Right ventricle myocardium superior (tissue), 1 donor: ENCODE data around the gene TBC1D5. TPM values are rescaled to one million over a fixed set of nuclear protein-coding genes. Genes with fewer than 3 reads are reported as not detected.
"Not testable (repeated sequence)": the region's sequence is repeated elsewhere in the genome, so short reads cannot be mapped to it uniquely, and the experiment has no call there.

ENCODE experiments used
- ATAC-seq: fragments of 200-7000 bp; cut with Tn5 transposase; one replicate; pipeline ENCODE4 v1.9.1; 2020; ENCODE audit warnings: mild to moderate bottlenecking; ENCODE audit not compliant: poor library complexity
- DNase-seq: peaks from one replicate; pipeline ENCODE4 v3.0.0-alpha.2; 2020
- intact Hi-C: fragments of 100-400 bp; cut with DNase I; formaldehyde crosslinking; loops from one replicate; pipeline ENCODE4 v1.11.2; 2022
- total RNA-seq: library from RNA; stranded (reverse); fragmentation: NEBNext Ultra II Directional; extraction: Animal tissue kit (Norgen Biotek cat#: 25700); gene quantifications from one replicate; pipeline ENCODE4 v1.2.1, GENCODE V29; 2021
- donor health status: DM: no; HTN: yes; CAD: no; lungs with severe emphysema.

Gene TBC1D5
- total RNA-seq, 1 donor from 2014 or later: 28.2 TPM

DNA sequence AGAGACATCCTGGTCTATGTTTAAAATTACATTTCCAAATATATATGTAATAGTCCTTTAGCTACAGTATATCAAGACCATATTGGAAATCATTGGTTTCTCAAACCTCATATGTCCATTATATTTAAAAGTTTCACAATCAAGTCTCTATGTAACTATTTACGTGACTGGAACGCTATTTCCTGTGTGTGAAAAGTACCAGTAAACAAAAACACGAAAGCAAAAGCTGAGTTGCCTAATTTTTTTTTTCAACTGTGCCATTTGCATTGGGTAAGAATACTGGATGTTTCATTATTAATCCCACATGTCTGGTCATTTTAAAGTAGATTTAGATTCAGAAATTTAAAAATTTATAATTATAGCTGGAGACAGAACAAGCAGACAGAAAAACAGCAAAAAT lies 381.4 kb downstream of the TBC1D5 start:
- DNase-seq (no peak), ATAC-seq (no peak)
- intact Hi-C loops: no loop called here

DNA sequence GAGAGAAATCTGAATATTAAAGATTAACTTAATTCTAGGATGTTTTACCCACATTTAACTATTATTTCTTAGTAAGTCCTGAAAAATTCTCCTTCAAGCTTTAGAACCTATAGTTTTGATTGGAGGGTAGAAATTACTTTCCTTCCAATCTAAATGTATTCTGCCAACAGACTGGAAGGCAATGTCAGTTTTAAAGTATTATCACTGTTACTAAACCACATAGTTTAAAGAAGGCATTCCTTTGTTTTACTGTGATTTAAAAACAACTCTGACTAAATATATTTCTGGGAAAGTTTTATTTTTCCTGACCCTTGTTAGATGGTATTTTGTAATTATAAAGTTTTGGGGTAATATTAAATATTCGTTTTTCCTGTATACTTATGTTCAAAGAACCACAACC lies 382.5 kb downstream of the TBC1D5 start:
- ATAC-seq (no peak), DNase-seq (no peak)
- intact Hi-C loops: no loop called here

DNA sequence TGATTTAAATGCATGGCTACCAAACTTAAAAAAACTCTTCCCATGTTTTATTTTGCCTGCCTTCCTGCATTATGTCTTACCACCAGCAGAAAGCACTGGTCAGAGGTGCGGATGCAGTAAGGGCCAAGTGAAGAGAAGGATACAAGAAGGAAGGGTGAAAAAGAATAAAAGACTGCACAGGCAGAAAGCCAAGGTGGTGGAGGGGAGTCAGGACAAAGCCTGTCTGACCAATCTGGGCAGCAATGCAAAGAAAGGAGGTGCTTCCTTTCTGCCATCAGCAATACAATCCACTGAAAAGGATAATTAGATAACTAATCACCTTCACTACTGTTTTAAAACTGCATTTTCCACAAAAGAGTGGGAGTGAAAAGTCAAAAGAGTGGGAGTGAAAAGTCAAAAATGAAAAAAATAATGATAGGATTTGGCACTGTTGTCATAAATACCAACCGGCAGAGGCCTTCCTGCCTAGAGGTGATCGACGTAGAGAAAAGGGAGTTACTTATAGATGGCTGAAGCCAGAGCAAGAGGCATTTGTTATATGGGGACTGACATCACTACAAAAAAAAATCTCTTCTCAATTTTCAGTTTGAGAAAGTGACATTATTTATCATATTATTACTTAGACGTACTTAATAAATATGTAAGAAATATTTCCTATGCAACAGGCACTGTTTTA lies 385.3 kb downstream of the TBC1D5 start:
- intact Hi-C loops: no loop called here
- ATAC-seq (no peak), DNase-seq (no peak)

DNA sequence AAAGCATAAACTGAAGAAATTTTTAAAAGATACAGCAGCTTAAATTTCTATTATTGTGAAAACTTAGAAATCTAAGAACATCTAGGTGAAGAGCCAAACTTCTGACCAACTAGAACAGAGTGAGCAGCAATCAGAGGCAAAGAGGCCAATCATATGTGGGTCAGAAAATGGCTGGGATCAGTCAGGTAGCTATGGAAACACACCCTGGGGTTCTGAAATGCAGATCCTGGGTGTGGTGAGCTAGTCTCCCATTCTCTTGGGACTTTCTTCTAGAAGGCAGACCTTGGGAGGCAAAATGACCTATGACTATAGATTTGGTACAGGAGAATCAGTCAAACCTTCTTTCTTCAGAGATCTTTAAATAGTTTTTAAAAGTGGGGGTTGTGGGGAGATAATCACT lies 385.8 kb downstream of the TBC1D5 start:
- no peak for DNase-seq
- no peak for ATAC-seq
- intact Hi-C loops: no loop called here

DNA sequence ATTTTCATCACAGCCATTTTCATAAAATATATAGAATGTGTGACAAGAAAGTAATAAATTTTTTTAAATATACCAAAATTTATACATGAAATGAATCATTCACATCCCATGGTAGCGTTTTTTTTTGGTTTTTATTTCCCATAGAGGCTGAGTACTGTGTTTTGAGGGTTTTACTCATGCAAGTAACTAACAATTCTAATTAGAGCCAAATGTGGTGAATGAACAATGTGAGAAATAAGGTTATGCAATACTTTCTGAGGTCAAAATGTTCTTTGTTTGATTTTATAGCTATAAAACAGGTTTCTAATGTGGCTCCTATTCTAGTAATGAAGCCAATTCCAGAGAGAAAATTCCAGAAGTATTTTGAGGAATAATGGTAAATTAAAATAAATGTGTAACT lies 386.8 kb downstream of the TBC1D5 start:
- ATAC-seq (peak; percentile 48), DNase-seq (no peak)
- intact Hi-C loops: no loop called here

DNA sequence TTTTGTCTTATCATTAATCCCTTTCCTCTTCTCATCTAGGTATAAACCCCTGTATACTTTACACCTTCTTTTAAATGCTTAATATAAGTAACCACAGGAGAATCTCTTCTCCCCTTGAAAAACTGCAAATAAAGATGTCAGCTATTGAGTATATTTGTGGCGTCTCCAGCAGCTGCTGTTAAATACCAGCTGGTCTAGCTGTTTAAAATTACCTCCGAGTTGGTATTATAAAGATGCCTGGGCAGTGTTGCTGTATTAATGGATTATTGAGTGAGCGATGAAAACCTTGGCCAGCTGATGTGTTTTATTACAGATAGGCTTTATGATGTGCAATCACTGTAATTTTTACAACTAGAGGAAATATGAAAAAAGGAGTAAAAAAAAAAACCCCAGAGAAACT lies 388.1 kb downstream of the TBC1D5 start:
- no peak for DNase-seq
- intact Hi-C loops: no loop called here
- ATAC-seq: no peak

DNA sequence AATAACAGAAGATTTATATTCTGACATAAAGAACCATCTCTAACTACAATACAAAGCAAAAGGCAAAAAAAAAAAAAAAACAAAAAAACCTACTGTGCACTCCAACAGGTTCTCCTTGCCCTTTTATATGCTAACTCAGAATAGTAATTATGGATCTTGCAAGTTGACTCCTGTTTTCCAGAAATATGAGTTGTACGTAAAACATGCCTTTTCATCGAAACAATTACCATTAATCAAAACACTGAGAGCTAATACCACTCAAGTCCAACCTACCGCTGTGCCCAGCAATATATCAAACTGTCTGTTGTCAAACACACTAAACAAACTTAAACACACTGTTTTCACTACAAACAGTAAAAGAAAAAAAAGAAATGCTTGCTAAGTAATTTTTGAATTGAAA lies 389.8 kb downstream of the TBC1D5 start:
- intact Hi-C loops: no loop called here
- DNase-seq (no peak), ATAC-seq (no peak)

DNA sequence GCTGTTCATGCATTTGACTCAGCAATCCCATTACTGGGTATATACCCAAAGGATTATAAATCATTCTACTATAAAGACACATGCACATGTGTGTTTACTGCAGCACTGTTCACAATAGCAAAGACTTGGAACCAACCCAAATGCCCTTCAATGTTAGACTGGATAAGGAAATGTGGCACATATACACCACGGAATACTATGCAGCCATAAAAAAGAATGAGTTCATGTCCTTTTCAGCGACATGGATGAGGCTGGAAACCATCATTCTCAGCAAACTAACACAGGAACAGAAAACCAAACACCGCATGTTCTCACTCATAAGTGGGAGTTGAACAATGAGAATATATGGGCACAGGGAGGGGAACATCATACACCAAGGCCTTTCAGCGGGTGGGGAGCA lies 391.2 kb downstream of the TBC1D5 start:
- ATAC-seq, intact Hi-C loops, DNase-seq: not testable (repeated sequence)

DNA sequence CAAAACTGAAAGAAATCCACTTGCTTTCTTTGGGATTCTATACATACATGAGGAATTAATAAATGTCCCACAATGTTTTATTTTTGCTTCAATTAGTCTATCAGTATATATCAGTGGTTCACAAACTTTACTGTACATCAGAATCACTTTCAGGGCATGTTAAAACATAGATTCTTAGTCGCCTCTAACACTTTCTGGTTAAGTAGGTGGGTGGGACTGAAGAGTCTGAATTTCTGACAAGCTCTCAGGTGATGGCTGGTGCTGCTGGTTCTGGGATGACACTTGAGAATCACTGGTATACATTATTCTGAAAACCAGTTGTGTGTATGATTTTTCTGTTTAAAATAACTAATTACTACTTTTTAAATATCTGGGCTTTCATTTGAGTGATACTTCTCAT lies 393.3 kb downstream of the TBC1D5 start:
- intact Hi-C loops: no loop called here
- no peak for DNase-seq
- no peak for ATAC-seq

DNA sequence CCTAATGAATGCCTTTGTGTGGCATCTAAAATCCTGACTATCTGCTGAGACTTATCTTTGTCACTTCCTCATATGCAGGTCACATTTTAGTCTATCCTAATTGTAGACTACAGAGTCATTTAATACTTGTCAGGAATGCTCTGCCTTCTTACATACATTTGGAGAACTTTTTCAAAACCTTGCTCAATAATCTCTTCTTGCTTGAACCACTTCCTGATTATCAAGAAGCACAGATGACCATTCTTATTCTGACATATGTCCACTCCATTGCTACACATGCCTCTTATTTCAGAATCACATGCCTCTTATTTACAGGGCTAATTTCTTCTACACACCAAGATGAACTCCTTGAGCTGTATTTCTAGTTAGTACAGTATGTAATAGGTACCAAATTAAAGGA lies 400.3 kb downstream of the TBC1D5 start:
- intact Hi-C loops: no loop called here
- no peak for DNase-seq
- no peak for ATAC-seq

DNA sequence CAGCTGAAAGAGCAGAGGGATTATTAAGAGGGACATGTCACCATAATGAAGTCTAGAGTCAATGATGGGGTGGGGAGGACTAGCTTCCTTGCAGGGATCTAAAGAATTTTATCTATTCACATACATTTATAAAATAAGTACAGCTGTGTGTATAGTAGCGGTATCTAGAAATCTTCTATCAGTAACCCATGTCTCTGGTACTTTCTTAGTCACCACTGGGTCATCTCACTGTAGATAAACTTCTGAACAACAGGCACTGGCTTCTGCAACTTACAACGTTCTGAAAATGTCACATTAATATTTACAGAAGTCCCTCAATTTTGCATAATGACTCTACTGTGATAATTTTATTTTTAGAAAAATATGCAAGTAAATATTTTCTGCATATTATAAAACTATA lies 401.7 kb downstream of the TBC1D5 start:
- no peak for DNase-seq
- intact Hi-C loops: no loop called here
- ATAC-seq: no peak

DNA sequence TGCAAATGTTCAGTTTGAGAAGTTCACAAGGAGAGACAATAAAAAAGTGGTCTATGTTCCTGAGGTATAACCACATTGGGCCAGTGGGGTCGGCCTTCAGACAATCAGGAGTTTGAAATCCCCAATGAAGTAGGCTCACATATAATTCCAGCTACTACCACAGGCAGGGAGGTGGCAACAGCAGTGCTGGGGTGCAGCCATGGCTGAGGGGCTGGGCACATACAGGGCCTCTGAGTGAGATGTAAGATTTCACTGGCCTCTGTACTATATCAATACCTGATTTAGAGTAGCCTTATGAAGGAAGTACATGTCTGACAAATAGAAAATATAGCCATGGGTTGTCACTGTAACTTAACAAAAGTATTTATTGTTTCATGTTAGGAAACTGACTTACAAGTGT lies 402.2 kb downstream of the TBC1D5 start:
- ATAC-seq (no peak), DNase-seq (no peak)
- intact Hi-C loops: no loop called here

DNA sequence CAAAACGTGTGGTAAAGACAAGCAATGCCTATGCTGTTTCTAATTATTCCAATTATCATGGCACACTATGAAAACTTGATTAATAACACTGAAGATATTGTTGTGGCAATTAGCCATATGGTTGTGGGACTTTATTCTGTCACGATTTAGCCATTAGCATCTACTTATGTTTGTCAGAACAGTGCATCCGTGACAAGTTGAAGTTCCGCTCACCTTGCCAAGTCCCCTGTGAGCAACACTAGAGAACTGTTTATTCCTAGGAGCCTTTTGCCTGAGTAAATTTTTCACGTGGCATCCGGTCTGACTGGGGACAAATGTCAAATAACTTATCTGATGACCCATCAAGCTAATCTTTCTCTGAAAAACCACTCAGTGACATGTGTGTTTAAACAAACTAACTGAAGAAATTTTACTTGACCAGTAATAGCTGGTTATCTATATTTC lies 403.3 kb downstream of the TBC1D5 start:
- ATAC-seq: peak; percentile 53
- DNase-seq: no peak
- intact Hi-C loops: no loop called here

DNA sequence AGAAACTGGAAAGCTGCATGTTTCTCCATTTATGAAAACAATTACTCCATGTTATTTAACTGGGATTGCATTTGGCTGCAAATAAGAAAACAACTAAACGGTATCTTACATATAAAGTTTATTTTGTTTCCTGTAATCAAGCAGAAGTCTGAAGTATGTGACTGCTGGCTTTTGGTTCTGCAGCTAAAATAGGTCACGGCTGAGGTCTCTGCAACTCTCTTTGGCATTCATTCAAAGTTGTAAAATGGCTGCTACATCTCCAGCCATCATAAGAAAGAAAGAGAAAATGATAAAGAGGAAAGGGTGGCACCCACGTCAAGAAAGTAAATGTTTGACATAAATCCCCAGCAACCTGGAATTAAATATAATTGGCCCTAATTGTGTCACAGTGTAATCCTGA lies 406.1 kb downstream of the TBC1D5 start:
- peak; percentile 66 for ATAC-seq
- intact Hi-C loops: no loop called here
- no peak for DNase-seq

DNA sequence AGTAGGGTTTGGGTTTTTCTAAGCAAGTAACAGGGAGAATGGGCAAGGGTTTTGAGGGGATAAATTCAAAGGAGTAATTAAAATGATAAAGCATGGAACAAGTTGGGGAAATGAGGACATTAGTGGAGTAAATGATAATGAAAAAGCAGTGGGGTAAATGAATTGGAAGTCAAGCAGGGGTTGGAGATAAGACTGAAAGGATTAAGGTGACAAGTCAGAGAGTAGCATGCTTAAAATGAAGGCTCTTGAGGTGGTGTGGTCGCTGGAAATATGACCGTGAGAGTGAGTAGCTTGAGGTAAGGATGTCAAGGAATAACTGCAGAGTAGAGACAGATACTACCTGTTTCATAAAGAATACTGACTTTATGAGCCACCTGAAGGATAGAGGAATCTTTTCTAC lies 408.5 kb downstream of the TBC1D5 start:
- no peak for DNase-seq
- intact Hi-C loops: no loop called here
- ATAC-seq: no peak

DNA sequence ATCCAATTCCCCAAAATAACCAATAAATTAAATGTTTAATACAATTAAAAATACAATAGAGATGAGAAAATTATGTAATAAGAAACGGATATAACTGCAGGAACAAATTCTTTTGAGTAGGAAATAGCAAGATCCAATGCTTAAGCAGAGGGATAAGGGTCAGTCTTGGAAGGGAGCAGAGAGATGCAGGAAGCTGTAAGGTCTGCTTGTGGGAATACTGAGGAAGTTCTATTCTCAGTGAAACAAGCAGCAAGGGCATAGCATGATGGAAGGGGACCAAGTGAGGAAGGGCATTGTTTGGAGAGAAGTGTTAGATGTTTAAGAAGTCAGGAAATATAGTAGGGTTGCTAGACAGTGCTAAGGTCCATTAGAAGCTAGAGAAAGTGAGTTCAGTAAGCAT lies 409.0 kb downstream of the TBC1D5 start:
- ATAC-seq (no peak), DNase-seq (no peak)
- intact Hi-C loops: no loop called here

DNA sequence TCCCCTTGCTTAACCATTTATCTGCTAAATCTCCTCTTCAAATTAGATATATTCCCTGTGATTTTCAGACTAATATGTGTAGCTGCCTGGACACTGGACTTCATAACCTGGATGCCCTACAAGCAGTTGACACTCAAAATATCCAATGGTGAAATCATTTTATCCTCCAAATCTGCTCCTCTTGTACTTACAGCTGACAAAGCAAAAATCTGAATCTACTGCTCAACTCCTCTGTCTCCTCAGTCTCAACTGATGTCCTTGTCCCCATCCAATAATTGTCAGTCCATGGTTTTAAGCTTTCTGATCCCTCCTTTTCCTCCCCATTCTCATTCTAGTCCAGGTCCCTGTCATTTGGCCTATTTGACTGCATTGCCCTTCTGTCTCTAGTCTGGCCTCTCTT lies 411.8 kb downstream of the TBC1D5 start:
- intact Hi-C loops: no loop called here
- no peak for DNase-seq

DNA sequence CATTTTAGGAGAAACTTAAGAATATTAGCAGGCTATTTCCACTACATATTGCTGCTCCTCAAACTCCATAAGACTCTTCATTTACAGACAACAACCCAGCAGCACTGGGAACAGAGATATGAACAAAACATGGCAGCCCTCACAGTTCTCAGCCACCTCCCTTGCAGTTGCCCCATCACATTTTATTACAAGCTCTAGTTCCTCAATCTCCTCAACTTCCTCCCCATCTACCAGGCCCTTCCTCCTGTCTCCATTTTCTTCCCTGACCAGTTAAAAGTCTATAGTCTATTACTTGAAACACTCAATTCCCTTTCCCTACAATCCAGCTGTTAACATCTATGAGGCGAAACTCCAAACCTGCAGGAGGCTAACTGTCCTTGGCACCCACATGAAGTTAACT lies 412.5 kb downstream of the TBC1D5 start:
- DNase-seq (no peak), ATAC-seq (no peak)
- intact Hi-C loops: no loop called here

More for the DNA sequence above, 411.8 kb downstream of the TBC1D5 start:
- no peak for ATAC-seq

DNA sequence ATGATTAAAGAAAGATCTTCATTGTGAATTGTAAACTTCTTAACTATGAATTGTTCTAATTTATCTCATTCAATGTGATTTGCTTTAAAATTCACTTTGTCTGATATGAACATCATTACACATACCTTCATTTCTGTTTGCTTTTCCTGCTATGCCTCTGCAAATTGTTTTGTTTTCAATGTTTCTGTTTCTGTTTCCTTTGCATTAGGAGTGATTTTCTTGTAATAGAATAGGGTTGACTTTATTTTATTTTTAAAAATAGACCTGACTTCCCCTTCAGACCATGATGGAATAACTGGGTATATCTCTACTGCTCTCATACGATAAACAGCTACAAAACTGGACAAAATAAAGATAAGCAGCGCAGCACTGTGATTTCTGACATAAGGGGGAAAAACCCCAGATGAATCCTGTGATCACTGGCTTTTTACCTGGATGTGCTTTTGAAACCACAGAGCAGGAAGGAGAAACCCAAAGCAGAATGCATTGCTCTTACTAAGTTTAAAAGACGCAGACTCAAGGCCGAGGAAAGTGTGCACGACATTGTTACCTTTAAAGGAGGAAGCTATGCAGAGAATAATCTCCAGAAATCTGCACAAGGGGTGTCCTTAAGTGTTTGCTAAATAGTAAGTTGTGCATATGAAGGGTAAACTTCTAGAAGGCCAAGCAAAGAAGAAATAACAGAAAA lies 420.2 kb downstream of the TBC1D5 start:
- no peak for DNase-seq
- intact Hi-C loops: no loop called here
- ATAC-seq: no peak

DNA sequence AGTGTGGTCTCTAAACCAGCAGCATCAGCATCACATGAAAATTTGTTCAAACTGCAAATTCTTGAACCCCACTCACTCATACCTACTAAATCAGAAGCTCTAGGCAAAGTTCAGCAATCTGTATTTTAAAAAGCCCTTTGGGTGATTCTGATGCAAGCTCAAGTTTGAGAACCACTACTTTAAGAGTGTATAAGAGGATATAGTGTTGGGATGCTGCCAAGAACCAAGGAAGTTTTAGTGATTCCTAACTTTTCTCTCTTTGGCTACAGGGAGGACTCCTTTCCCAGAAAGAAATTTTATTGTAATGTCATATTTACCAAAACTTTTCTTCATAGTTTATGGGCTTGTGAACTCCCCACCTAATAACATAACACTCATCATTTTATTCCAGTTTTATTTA lies 422.2 kb downstream of the TBC1D5 start:
- DNase-seq (no peak), ATAC-seq (no peak)
- intact Hi-C loops: no loop called here

DNA sequence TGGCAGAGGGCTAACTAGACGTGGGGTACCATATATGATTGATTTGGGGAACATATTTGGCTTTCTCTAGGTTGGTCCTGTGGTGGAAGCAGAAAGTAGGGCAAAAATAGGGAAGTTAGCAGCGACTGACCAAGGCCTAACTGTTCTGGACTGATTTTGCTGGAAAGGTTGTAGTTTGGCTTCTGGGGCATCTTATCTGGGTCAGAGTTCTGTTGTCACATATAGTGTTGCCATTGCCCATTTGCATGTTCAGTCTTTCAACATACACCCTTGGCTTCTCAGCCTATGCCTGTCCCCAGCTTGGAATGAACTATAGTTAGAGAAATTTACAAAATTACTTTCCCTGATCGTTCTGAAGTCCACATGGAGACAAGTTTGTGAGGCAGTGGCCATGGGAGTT lies 426.5 kb downstream of the TBC1D5 start:
- DNase-seq (no peak), ATAC-seq (no peak)
- intact Hi-C loops: no loop called here
